ENCODE results near the gene VSTM2L.

VSTM2L gene

GRCh38 chr20:37980383-37980782, 77.5 kb downstream of the VSTM2L start:
- no peak for TF ChIP-seq CTCF (IDR thresholded peaks at IDR 0.05; ENCODE audit: borderline replicate concordance, insufficient read depth, low read depth, low read length)

DNA sequence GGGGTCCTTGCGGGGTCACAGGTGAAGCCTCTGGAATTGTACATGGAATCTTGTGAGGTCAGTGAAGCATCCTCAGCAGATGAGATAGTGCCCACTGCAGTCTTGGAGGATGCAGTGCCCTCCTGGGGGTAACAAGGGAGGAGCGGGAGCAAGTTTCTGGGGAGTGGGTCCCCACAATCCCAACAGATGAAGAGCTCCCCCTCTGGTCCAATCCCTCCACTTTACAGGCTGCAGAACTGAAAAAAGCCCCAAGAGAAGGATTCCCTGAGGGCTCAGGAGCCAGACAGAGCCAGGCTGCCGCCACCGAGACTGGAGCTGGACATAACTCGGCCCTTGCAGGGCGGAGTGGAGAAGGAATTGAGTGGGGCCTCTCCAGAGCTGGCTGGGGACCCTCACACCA, 77.9 kb downstream of the VSTM2L start:
- no peak for TF ChIP-seq CTCF (IDR thresholded peaks at IDR 0.05; ENCODE audit: borderline replicate concordance, insufficient read depth, low read depth, low read length)
- H3K4me3 ChIP-seq (ENCODE audit: low read depth, low read length) = no peak overlapping the region

More at GRCh38 chr20:37980383-37980782, 77.5 kb downstream of the VSTM2L start:
- no peak overlapping the region for H3K4me3 ChIP-seq (ENCODE audit: low read depth, low read length)

- no peak for TF ChIP-seq CTCF (IDR thresholded peaks at IDR 0.05; ENCODE audit: borderline replicate concordance, insufficient read depth, low read depth, low read length)
- H3K4me3 ChIP-seq (ENCODE audit: low read depth, low read length) = no peak overlapping the region
These were observed 78.6 kb downstream of the VSTM2L start for GRCh38 chr20:37981568-37981967.

DNA sequence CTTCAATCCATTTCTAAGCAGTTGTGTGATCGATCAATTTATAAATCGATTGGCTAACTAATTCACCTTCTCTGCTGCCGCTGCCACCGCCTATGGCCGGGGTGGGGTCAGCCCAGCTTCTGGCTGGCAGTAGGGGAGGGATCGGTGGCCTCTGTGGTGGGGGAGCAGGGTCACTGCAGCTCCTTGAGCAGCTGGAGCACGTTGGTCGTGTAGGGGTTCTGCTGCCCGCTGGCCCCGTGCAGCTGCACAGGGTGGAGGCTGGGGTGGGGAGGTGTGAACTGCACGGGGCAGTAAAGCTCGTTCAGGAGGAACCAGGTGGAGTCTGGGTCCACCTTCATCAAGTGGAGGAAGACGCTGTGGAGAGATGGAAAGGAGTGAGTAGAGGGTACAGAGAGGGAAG, 80.4 kb downstream of the VSTM2L start:
- TF ChIP-seq CTCF (IDR thresholded peaks at IDR 0.05; ENCODE audit: borderline replicate concordance, insufficient read depth, low read depth, low read length) = no peak

DNA sequence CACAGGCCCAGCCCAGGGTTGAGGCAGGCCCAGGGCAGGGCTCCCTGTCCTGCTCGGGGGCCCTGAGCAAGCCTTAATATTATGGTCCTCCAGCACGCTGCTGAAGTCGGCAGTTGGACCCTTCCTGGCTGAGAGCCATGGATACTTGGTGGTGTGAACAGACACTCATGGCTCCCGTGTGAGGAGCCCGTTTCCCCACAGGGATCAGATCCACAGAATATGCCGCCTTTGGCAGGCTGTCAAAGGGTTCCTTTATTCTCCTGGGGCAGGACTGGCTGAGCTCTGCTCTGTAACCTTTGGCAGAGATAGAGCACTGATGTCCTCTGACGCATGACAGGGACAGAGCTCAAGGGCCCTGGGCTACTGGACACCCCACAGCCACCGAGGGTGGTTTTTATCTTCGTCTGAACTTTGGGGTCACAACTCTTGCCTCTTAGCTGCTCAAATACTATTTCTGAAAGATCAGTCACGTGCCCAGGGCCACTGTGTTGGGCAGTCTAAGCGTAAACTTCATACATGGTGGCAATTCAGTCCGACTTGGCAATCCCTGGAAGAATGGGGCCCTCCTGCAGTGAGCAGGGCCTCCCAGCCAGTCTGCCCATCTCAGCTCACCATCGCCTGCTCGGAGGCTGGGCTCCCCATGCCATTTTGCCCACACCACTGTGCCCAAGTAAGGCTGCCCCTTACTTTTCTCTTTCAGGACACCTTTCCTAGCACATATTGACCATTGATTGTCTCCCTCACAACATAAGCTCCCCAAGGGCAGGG, 81.3 kb downstream of the VSTM2L start:
- no peak overlapping the region for H3K4me3 ChIP-seq (ENCODE audit: low read depth, low read length)
- no peak for TF ChIP-seq CTCF (IDR thresholded peaks at IDR 0.05; ENCODE audit: borderline replicate concordance, insufficient read depth, low read depth, low read length)

More for the DNA sequence above, 80.4 kb downstream of the VSTM2L start:
- H3K4me3 ChIP-seq (ENCODE audit: low read depth, low read length) = no peak overlapping the region

- TF ChIP-seq CTCF (IDR thresholded peaks at IDR 0.05; ENCODE audit: borderline replicate concordance, insufficient read depth, low read depth, low read length) = no peak
These were observed 83.3 kb downstream of the VSTM2L start for GRCh38 chr20:37986044-37986858.

More at GRCh38 chr20:37986044-37986858, 83.3 kb downstream of the VSTM2L start:
- H3K4me3 ChIP-seq (ENCODE audit: low read depth, low read length) = no peak overlapping the region
